GM06990 (cell line): ENCODE results near the gene PTPRC.

Experiments
- DNase-seq: peaks from one replicate; pipeline ENCODE4 v3.0.0-alpha.2; 2011; ENCODE audit not compliant: insufficient read length; ENCODE audit errors: extremely low read depth
- H3K27me3 ChIP-seq: replicated peaks from 2 replicates; pipeline ENCODE4 v1.6.0; 2011; ENCODE audit warnings: low read length; ENCODE audit not compliant: control insufficient read depth, insufficient read depth
- H3K36me3 ChIP-seq: 2 replicates; pipeline ENCODE4 v1.5.1; 2011; ENCODE audit warnings: low read length; ENCODE audit not compliant: control insufficient read depth, insufficient read depth
- H3K4me3 ChIP-seq: replicated peaks from 2 replicates; pipeline ENCODE4 v1.5.1; 2011; ENCODE audit warnings: low read depth, mild to moderate bottlenecking, control low read depth, low read length
- CTCF ChIP-seq: IDR thresholded peaks from 2 replicates; pipeline ENCODE4 v1.5.1; 2011; ENCODE audit warnings: low read length, control low read depth, mild to moderate bottlenecking, inconsistent platforms; ENCODE audit not compliant: insufficient read depth, poor library complexity, severe bottlenecking

The PTPRC gene

DNA sequence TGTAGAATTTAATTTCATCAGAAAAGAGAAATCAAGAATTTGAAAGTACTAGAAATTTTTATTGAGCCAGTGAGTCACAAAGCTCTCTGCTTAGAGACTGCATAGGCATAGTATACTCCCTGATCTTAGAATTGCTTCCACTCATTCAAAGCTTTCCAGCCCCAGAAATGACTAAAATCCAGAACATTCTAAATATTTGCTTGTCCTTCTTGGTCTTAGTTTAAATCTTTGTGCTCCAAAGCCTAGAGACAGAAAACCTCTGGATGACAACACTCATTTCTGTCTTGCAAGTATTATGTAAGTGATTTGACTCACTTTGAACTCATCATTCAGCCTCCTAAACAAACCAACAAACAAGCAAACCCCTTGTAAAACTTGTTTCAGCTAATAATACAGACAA, 74.2 kb downstream of the PTPRC start:
- H3K27me3 ChIP-seq = no peaks in the 10 kb centered on the region
- TF ChIP-seq CTCF = no peak
- no peak overlapping the region for H3K4me3 ChIP-seq
- DNase-seq = no peak
- peaks cover 5% of the 10 kb centered on the region for H3K36me3 ChIP-seq

DNA sequence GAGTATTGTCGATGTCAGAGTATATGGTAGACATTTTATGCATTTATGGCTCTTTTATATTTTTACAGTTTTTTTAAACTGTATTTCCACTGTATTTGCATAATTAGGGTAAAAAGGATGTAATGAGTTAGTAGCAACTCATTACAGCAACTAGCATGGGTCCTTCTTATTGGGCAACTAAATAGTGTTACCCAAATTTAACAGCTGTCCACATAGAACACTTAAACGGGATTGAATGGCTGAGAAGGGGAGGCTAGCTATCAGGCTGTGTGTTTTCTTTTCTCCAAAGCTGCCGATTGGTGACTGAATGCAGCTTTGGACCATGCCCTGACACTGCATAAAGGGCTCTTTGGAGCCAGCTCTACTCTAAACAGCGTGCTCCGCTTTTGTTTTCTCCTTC, 75.4 kb downstream of the PTPRC start:
- Histone ChIP-seq H3K4me3 (no peak overlapping the region), H3K36me3 (peaks cover 3% of the 10 kb centered on the region; the same call in 1 of the 2 replicates), H3K27me3 (no peaks in the 10 kb centered on the region)
- no peak for TF ChIP-seq CTCF
- DNase-seq = no peak

DNA sequence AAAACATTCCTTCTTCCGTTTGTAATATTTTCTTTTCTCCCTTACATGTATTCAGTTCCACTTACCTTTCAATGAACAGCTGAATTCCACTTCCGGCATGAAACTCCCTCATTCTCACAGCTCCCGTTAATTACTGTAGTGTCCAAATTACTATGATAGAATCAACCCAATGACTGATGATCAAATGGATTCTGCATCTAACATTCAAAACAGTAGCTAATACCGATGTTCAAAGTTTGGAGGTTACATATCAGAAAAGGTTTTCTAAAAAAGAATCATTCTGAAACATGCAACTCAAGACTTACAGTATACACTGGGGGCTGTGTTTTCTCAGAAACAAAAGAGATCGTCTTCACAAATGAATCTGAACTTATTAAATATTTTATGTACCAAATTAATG, 77.2 kb downstream of the PTPRC start:
- DNase-seq = no peak
- peaks cover 3% of the 10 kb centered on the region; the same call in 1 of the 2 replicates for H3K36me3 ChIP-seq
- no peaks in the 10 kb centered on the region for H3K27me3 ChIP-seq
- no peak for TF ChIP-seq CTCF
- H3K4me3 ChIP-seq = no peak overlapping the region

- TF ChIP-seq CTCF = no peak
- H3K4me3 ChIP-seq = no peak overlapping the region
- no peak for DNase-seq
- peaks cover 3% of the 10 kb centered on the region; the same call in 1 of the 2 replicates for H3K36me3 ChIP-seq
- H3K27me3 ChIP-seq = no peaks in the 10 kb centered on the region
Observed at GRCh38 chr1:198717510-198717909, 78.7 kb downstream of the PTPRC start.

DNA sequence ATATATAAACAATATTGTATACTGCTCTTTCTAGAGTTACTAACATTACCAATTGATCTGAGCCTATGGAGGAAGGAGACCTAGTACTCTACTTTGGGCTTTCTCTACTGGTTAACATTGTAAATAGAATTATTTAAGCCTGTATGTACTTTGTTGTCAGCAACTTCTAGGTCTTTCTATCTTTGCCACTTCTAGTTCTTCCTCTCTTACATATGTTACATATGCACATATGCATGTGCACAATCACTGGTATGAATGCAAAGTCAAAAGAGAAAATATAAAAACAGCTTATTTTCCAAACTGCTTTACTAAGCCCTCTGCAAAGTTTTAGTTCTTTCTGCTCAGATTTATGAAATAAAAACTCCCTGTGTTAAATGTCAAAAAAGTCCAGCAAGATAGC, 84.3 kb downstream of the PTPRC start:
- TF ChIP-seq CTCF = no peak
- no peak overlapping the region for H3K4me3 ChIP-seq
- H3K27me3 ChIP-seq = no peaks in the 10 kb centered on the region
- no peak for DNase-seq
- peaks cover 4% of the 10 kb centered on the region; the same call in 1 of the 2 replicates for H3K36me3 ChIP-seq

- H3K36me3 ChIP-seq = peaks cover 4% of the 10 kb centered on the region; the same call in 1 of the 2 replicates
- no peak for TF ChIP-seq CTCF
- no peak for DNase-seq
Observed at GRCh38 chr1:198725090-198725489, 86.2 kb downstream of the PTPRC start.

More at GRCh38 chr1:198725090-198725489, 86.2 kb downstream of the PTPRC start:
- no peaks in the 10 kb centered on the region for H3K27me3 ChIP-seq
- no peak overlapping the region for H3K4me3 ChIP-seq
